ENCODE results near the gene EPN1.

DNA sequence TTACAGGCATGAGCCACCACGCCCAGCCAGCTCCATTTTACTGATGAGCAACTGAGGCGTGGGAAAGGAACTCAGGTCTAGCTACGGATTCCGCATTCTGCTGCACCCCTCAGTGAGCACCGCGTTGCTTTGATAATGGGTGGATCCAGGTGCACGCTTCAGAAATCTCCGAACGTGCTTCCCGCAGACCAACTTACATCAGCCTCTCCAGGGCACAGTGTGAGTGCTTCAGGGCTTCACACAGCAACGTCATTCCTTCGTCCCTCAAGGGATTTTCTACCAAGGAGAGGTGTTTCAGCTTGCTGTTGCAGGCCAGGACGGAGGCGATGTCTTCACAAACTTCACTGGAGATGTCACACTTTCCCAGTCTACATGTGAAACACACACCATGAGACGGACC lies 41.5 kb downstream of the EPN1 start:
- TF ChIP-seq POLR2AphosphoS5 (IDR thresholded peaks at IDR 0.05): no peak
- TF ChIP-seq POLR2A (IDR thresholded peaks at IDR 0.05): no peak
- TF ChIP-seq, protein P1, sequence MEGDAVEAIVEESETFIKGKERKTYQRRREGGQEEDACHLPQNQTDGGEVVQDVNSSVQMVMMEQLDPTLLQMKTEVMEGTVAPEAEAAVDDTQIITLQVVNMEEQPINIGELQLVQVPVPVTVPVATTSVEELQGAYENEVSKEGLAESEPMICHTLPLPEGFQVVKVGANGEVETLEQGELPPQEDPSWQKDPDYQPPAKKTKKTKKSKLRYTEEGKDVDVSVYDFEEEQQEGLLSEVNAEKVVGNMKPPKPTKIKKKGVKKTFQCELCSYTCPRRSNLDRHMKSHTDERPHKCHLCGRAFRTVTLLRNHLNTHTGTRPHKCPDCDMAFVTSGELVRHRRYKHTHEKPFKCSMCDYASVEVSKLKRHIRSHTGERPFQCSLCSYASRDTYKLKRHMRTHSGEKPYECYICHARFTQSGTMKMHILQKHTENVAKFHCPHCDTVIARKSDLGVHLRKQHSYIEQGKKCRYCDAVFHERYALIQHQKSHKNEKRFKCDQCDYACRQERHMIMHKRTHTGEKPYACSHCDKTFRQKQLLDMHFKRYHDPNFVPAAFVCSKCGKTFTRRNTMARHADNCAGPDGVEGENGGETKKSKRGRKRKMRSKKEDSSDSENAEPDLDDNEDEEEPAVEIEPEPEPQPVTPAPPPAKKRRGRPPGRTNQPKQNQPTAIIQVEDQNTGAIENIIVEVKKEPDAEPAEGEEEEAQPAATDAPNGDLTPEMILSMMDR (IDR thresholded peaks at IDR 0.05): no peak
